HCT116 (cell line): Measurements from ENCODE around the gene FARP1.

Experiments
- ATF3 ChIP-seq: IDR thresholded peaks from 2 replicates; pipeline ENCODE4 v1.6.1; 2012
- CEBPB ChIP-seq: IDR thresholded peaks from 2 replicates; pipeline ENCODE4 v1.6.1; 2012; ENCODE audit warnings: low read depth
- CTCF ChIP-seq, 3 experiments: fragments of 200-600 bp in 1 of 3; sonication (generic) in 1 of 3; IDR thresholded peaks in 2 of 3; conservative IDR thresholded peaks in 1 of 3; 2 replicates each; pipeline ENCODE4 v1.5.1; 2012 to 2017; ENCODE audit warnings: low read depth in 2 of 3, low read length in 2 of 3, antibody characterized with exemption in 1 of 3, borderline replicate concordance in 1 of 3, control low read depth in 1 of 3, mild to moderate bottlenecking in 1 of 3, mixed read lengths in 1 of 3, mixed run types in 1 of 3, moderate library complexity in 1 of 3; ENCODE audit not compliant: insufficient read depth in 1 of 3
- ELF1 ChIP-seq: IDR thresholded peaks from 2 replicates; pipeline ENCODE4 v1.6.1; 2012; ENCODE audit warnings: low read depth, borderline replicate concordance
- EZH2 ChIP-seq: fragments of 200-600 bp; sonication (generic); IDR thresholded peaks from 2 replicates; pipeline ENCODE4 v1.6.1; 2017; ENCODE audit warnings: antibody characterized with exemption, mixed run types
- JUND ChIP-seq: IDR thresholded peaks from 2 replicates; pipeline ENCODE4 v1.6.1; 2012
- POLR2A ChIP-seq: IDR thresholded peaks from 2 replicates; pipeline ENCODE4 v1.7.0; 2011; ENCODE audit warnings: borderline replicate concordance; ENCODE audit not compliant: insufficient read depth, insufficient read length; ENCODE audit errors: extremely low read depth
- POLR2AphosphoS5 ChIP-seq: IDR thresholded peaks from 2 replicates; pipeline ENCODE4 v1.6.1; 2011; ENCODE audit warnings: mild to moderate bottlenecking, low read depth, low read length, moderate library complexity
- REST ChIP-seq: IDR thresholded peaks from 2 replicates; pipeline ENCODE4 v1.6.1; 2012; ENCODE audit warnings: low read depth
- SP1 ChIP-seq: IDR thresholded peaks from 2 replicates; pipeline ENCODE4 v1.6.1; 2012; ENCODE audit warnings: low read depth
- TCF7L2 ChIP-seq: IDR thresholded peaks from 2 replicates; pipeline ENCODE4 v1.7.0; 2011; ENCODE audit warnings: borderline replicate concordance, inconsistent platforms; ENCODE audit not compliant: insufficient read depth, insufficient read length; ENCODE audit errors: extremely low read depth
- YY1 ChIP-seq: IDR thresholded peaks from 2 replicates; pipeline ENCODE4 v1.6.1; 2011; ENCODE audit warnings: low read length, low read depth, moderate library complexity, mild to moderate bottlenecking; ENCODE audit not compliant: insufficient replicate concordance; ENCODE audit errors: extremely low read depth
- ZNF274 ChIP-seq: fragments of 200-500 bp; sonication (Bioruptor generic); IDR thresholded peaks from 2 replicates; pipeline ENCODE4 v1.6.1; 2014; ENCODE audit warnings: mild to moderate bottlenecking, low read depth, low read length, inconsistent platforms
- TF ChIP-seq, protein P1 (sequence below): IDR thresholded peaks from 2 replicates; pipeline ENCODE4 v1.6.1; 2012

GRCh38 chr13:98343461-98343860 is 200.6 kb downstream of the FARP1 start:
- TF ChIP-seq EZH2, result no peak
- TF ChIP-seq CTCF (IDR thresholded peaks at IDR 0.05 in 2 of 3, conservative IDR thresholded peaks at IDR 0.05 in 1 of 3; ENCODE audit: borderline replicate concordance in 1 of 3, insufficient read depth in 1 of 3, low read depth in 2 of 3, low read length in 2 of 3), result no peak
- no peak for TF ChIP-seq ZNF274
- no peak for TF ChIP-seq POLR2AphosphoS5
- TF ChIP-seq SP1, result no peak
- TF ChIP-seq JUND, result no peak
- TF ChIP-seq YY1, result no peak
- TF ChIP-seq CEBPB, result no peak
- TF ChIP-seq POLR2A, result no peak
- no peak for TF ChIP-seq REST
- no peak for TF ChIP-seq TCF7L2
- TF ChIP-seq, protein P1, sequence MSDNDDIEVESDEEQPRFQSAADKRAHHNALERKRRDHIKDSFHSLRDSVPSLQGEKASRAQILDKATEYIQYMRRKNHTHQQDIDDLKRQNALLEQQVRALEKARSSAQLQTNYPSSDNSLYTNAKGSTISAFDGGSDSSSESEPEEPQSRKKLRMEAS, result no peak
- no peak for TF ChIP-seq ATF3
- no peak for TF ChIP-seq ELF1
